Measurements from ENCODE around the gene CMPK1.
"Not testable (repeated sequence)": the region's sequence is repeated elsewhere in the genome, so short reads cannot be mapped to it uniquely, and the experiment has no call there.

CMPK1 gene

GRCh38 chr1:47333578-47333921 lies at the start of gene CMPK1:
CMPK1 (plus strand) TSS chr1:47333790; CDS start chr1:47333946, 156 bp downstream.
- DNase-seq (ENCODE audit: low read depth), result peak; percentile 68

- not testable (repeated sequence) for DNase-seq (ENCODE audit: low read depth)
Observed at GRCh38 chr1:47288116-47288515, 45.5 kb upstream of the CMPK1 start.

GRCh38 chr1:47294863-47295262 lies 38.7 kb upstream of the CMPK1 start:
- DNase-seq (ENCODE audit: low read depth), result not testable (repeated sequence)

GRCh38 chr1:47295579-47295978 lies 38.0 kb upstream of the CMPK1 start:
- no peak for DNase-seq (ENCODE audit: low read depth)

GRCh38 chr1:47298025-47298699 lies 35.4 kb upstream of the CMPK1 start:
- no peak for DNase-seq (ENCODE audit: low read depth)

- DNase-seq (ENCODE audit: low read depth), result no peak
Observed at GRCh38 chr1:47302472-47302871, 31.1 kb upstream of the CMPK1 start.

GRCh38 chr1:47309427-47309826 lies 24.2 kb upstream of the CMPK1 start:
- DNase-seq (ENCODE audit: low read depth), result no peak

GRCh38 chr1:47313915-47314664 lies 19.5 kb upstream of the CMPK1 start, which contains the start of gene STIL:
STIL (minus strand) TSS chr1:47314147; CDS start chr1:47310319, 3,828 bp downstream.
- peak; percentile 95 for DNase-seq (ENCODE audit: low read depth)

GRCh38 chr1:47317841-47318240 lies 15.7 kb upstream of the CMPK1 start:
- DNase-seq (ENCODE audit: low read depth), result no peak

- not testable (repeated sequence) for DNase-seq (ENCODE audit: low read depth)
Observed at GRCh38 chr1:47319968-47320367, 13.6 kb upstream of the CMPK1 start.

- DNase-seq (ENCODE audit: low read depth), result no peak
Observed at GRCh38 chr1:47323599-47324031, 10.0 kb upstream of the CMPK1 start.

GRCh38 chr1:47324682-47325081 lies 8.9 kb upstream of the CMPK1 start:
- DNase-seq (ENCODE audit: low read depth), result no peak

GRCh38 chr1:47325528-47325927 lies 8.1 kb upstream of the CMPK1 start:
- no peak for DNase-seq (ENCODE audit: low read depth)

GRCh38 chr1:47326271-47326670 lies 7.3 kb upstream of the CMPK1 start:
- DNase-seq (ENCODE audit: low read depth), result no peak

GRCh38 chr1:47328992-47329391 lies 4.6 kb upstream of the CMPK1 start:
- no peak for DNase-seq (ENCODE audit: low read depth)

- no peak for DNase-seq (ENCODE audit: low read depth)
Observed at GRCh38 chr1:47330212-47330611, 3.4 kb upstream of the CMPK1 start.

GRCh38 chr1:47331875-47332274 lies 1.7 kb upstream of the CMPK1 start:
- DNase-seq (ENCODE audit: low read depth), result no peak

GRCh38 chr1:47332779-47333577 lies 612 bp upstream of the CMPK1 start:
- DNase-seq (ENCODE audit: low read depth), result no peak

- peak; percentile 61 for DNase-seq (ENCODE audit: low read depth)
Observed at GRCh38 chr1:47333922-47334764, 553 bp downstream of the CMPK1 start.

- no peak for DNase-seq (ENCODE audit: low read depth)
Observed at GRCh38 chr1:47334765-47335435, 1.3 kb downstream of the CMPK1 start.

- no peak for DNase-seq (ENCODE audit: low read depth)
Observed at GRCh38 chr1:47337350-47337749, 3.8 kb downstream of the CMPK1 start.
